Stimulated activated naive CD8-positive, alpha-beta T cell treated with anti-CD3 and anti-CD28 coated beads, Interleukin-15, Interleukin-2, amounts not matched to agents 100 ng/mL and 50 ng/mL, for 24 hours (primary cell): Measurements from ENCODE around the gene PPP1R16B.
A peak's percentile ranks its signal among the peaks of the same experiment; 100 is the strongest.
"Not testable (repeated sequence)": the region's sequence is repeated elsewhere in the genome, so short reads cannot be mapped to it uniquely, and the experiment has no call there.

Source experiments
- H3K27ac Mint-ChIP-seq: one replicate; pipeline ENCODE4 v1.8.0; 2021; ENCODE audit warnings: mild to moderate bottlenecking, mixed read lengths
- H3K27me3 Mint-ChIP-seq: one replicate; pipeline ENCODE4 v1.8.0; 2021; ENCODE audit warnings: mixed read lengths
- H3K36me3 Mint-ChIP-seq: one replicate; pipeline ENCODE4 v1.8.0; 2021; ENCODE audit warnings: low read depth, mixed read lengths
- H3K4me1 Mint-ChIP-seq: one replicate; pipeline ENCODE4 v1.8.0; 2021; ENCODE audit warnings: low read depth, mixed read lengths
- H3K4me3 Mint-ChIP-seq: one replicate; pipeline ENCODE4 v1.8.0; 2021; ENCODE audit warnings: mild to moderate bottlenecking, mixed read lengths
- H3K9me3 Mint-ChIP-seq: one replicate; pipeline ENCODE4 v1.8.0; 2021; ENCODE audit warnings: mixed read lengths

PPP1R16B gene

GRCh38 chr20:38940644-38941043, 135.1 kb downstream of the PPP1R16B start:
- Mint-ChIP-seq H3K4me3 (no peak overlapping the region), H3K27ac (no peak overlapping the region)

GRCh38 chr20:38941726-38942389, 136.4 kb downstream of the PPP1R16B start:
- Mint-ChIP-seq H3K27me3 (no peaks in the 10 kb centered on the region), H3K27ac (no peak overlapping the region), H3K9me3 (no peaks in the 10 kb centered on the region), H3K4me3 (no peak overlapping the region), H3K4me1 (no peaks in the 10 kb centered on the region), H3K36me3 (peaks cover 49% of the 10 kb centered on the region)

More at GRCh38 chr20:38940644-38941043, 135.1 kb downstream of the PPP1R16B start:
- Mint-ChIP-seq H3K9me3 (no peaks in the 10 kb centered on the region), H3K27me3 (no peaks in the 10 kb centered on the region), H3K4me1 (no peaks in the 10 kb centered on the region), H3K36me3 (peaks cover 42% of the 10 kb centered on the region)

- H3K27ac Mint-ChIP-seq: no peak overlapping the region
- no peak overlapping the region for H3K4me3 Mint-ChIP-seq
- peaks cover 54% of the 10 kb centered on the region for H3K36me3 Mint-ChIP-seq
Measured at GRCh38 chr20:38945012-38945411, 139.5 kb downstream of the PPP1R16B start.

GRCh38 chr20:38946836-38947235, 141.3 kb downstream of the PPP1R16B start:
- H3K36me3 Mint-ChIP-seq: peaks cover 55% of the 10 kb centered on the region
- no peaks in the 10 kb centered on the region for H3K27me3 Mint-ChIP-seq
- H3K4me3 Mint-ChIP-seq: no peak overlapping the region
- H3K27ac Mint-ChIP-seq: no peak overlapping the region
- no peaks in the 10 kb centered on the region for H3K9me3 Mint-ChIP-seq
- H3K4me1 Mint-ChIP-seq: no peaks in the 10 kb centered on the region

More at GRCh38 chr20:38945012-38945411, 139.5 kb downstream of the PPP1R16B start:
- Mint-ChIP-seq H3K9me3 (no peaks in the 10 kb centered on the region), H3K4me1 (no peaks in the 10 kb centered on the region), H3K27me3 (no peaks in the 10 kb centered on the region)

GRCh38 chr20:38947931-38948362, 142.4 kb downstream of the PPP1R16B start:
- no peak overlapping the region for H3K4me3 Mint-ChIP-seq
- no peaks in the 10 kb centered on the region for H3K4me1 Mint-ChIP-seq
- no peak overlapping the region for H3K27ac Mint-ChIP-seq
- no peaks in the 10 kb centered on the region for H3K9me3 Mint-ChIP-seq
- no peaks in the 10 kb centered on the region for H3K27me3 Mint-ChIP-seq
- H3K36me3 Mint-ChIP-seq: peaks cover 52% of the 10 kb centered on the region

GRCh38 chr20:38950254-38950653, 144.8 kb downstream of the PPP1R16B start:
- Mint-ChIP-seq H3K9me3 (no peaks in the 10 kb centered on the region), H3K27me3 (no peaks in the 10 kb centered on the region), H3K36me3 (peaks cover 45% of the 10 kb centered on the region), H3K4me3 (no peak overlapping the region), H3K27ac (no peak overlapping the region), H3K4me1 (no peaks in the 10 kb centered on the region)

GRCh38 chr20:38951611-38952010, 146.1 kb downstream of the PPP1R16B start:
- H3K9me3 Mint-ChIP-seq: no peaks in the 10 kb centered on the region
- peaks cover 39% of the 10 kb centered on the region for H3K36me3 Mint-ChIP-seq
- no peaks in the 10 kb centered on the region for H3K4me1 Mint-ChIP-seq
- no peaks in the 10 kb centered on the region for H3K27me3 Mint-ChIP-seq
- H3K4me3 Mint-ChIP-seq: no peak overlapping the region
- H3K27ac Mint-ChIP-seq: no peak overlapping the region

GRCh38 chr20:38952153-38952552, 146.7 kb downstream of the PPP1R16B start:
- H3K9me3 Mint-ChIP-seq: no peaks in the 10 kb centered on the region
- H3K27me3 Mint-ChIP-seq: no peaks in the 10 kb centered on the region
- peaks cover 34% of the 10 kb centered on the region for H3K36me3 Mint-ChIP-seq
- no peaks in the 10 kb centered on the region for H3K4me1 Mint-ChIP-seq
- H3K4me3 Mint-ChIP-seq: no peak overlapping the region
- H3K27ac Mint-ChIP-seq: no peak overlapping the region

- no peaks in the 10 kb centered on the region for H3K4me1 Mint-ChIP-seq
- H3K27me3 Mint-ChIP-seq: no peaks in the 10 kb centered on the region
- no peak overlapping the region for H3K4me3 Mint-ChIP-seq
- H3K36me3 Mint-ChIP-seq: peaks cover 19% of the 10 kb centered on the region
- no peak overlapping the region for H3K27ac Mint-ChIP-seq
- no peaks in the 10 kb centered on the region for H3K9me3 Mint-ChIP-seq
Measured at GRCh38 chr20:38953630-38954340, 148.3 kb downstream of the PPP1R16B start.

- Mint-ChIP-seq H3K27me3 (no peaks in the 10 kb centered on the region), H3K27ac (no peak overlapping the region), H3K9me3 (no peaks in the 10 kb centered on the region), H3K36me3 (peaks cover 3% of the 10 kb centered on the region), H3K4me1 (peaks cover 12% of the 10 kb centered on the region), H3K4me3 (no peak overlapping the region)
Measured at GRCh38 chr20:38957235-38957876, 151.9 kb downstream of the PPP1R16B start.

GRCh38 chr20:38957915-38958485, 152.5 kb downstream of the PPP1R16B start:
- H3K27ac Mint-ChIP-seq: no peak overlapping the region
- H3K9me3 Mint-ChIP-seq: no peaks in the 10 kb centered on the region
- no peaks in the 10 kb centered on the region for H3K36me3 Mint-ChIP-seq
- no peaks in the 10 kb centered on the region for H3K27me3 Mint-ChIP-seq
- H3K4me3 Mint-ChIP-seq: no peak overlapping the region
- peaks cover 16% of the 10 kb centered on the region for H3K4me1 Mint-ChIP-seq

- not testable (repeated sequence) for H3K9me3 Mint-ChIP-seq, H3K27me3 Mint-ChIP-seq, H3K4me3 Mint-ChIP-seq, H3K27ac Mint-ChIP-seq
- H3K36me3 Mint-ChIP-seq: peaks cover 15% of the 10 kb centered on the region
- peaks cover 35% of the 10 kb centered on the region for H3K4me1 Mint-ChIP-seq
Measured at GRCh38 chr20:38960187-38960687, 154.7 kb downstream of the PPP1R16B start.

- H3K36me3 Mint-ChIP-seq: peaks cover 25% of the 10 kb centered on the region
- no peaks in the 10 kb centered on the region for H3K27me3 Mint-ChIP-seq
- peak overlapping the region; percentile 95 for H3K4me3 Mint-ChIP-seq
- peaks cover 35% of the 10 kb centered on the region for H3K4me1 Mint-ChIP-seq
- H3K27ac Mint-ChIP-seq: peak overlapping the region; percentile 97
- no peaks in the 10 kb centered on the region for H3K9me3 Mint-ChIP-seq
Measured at GRCh38 chr20:38961530-38962043, 156.1 kb downstream of the PPP1R16B start.

- peaks cover 25% of the 10 kb centered on the region for H3K36me3 Mint-ChIP-seq
- peaks cover 35% of the 10 kb centered on the region for H3K4me1 Mint-ChIP-seq
- peak within 1 kb of the TSS; percentile 97 for H3K27ac Mint-ChIP-seq
- no peaks in the 10 kb centered on the region for H3K9me3 Mint-ChIP-seq
- H3K27me3 Mint-ChIP-seq: no peaks in the 10 kb centered on the region
- peak within 1 kb of the TSS; percentile 95 for H3K4me3 Mint-ChIP-seq
Measured at GRCh38 chr20:38962044-38962927, 156.8 kb downstream of the PPP1R16B start, which contains the start of gene DHX35. DHX35 (plus strand) TSS chr20:38962344; CDS start chr20:38962368, 24 bp downstream.
